ENCODE results near the gene TAMM41.

- no peak for TF ChIP-seq CTCF (conservative IDR thresholded peaks at IDR 0.05; ENCODE audit: low read depth, low read length)
- TF ChIP-seq MAZ (IDR thresholded peaks at IDR 0.05; ENCODE audit: borderline replicate concordance, low read depth, low read length): no peak
- no peak for TF ChIP-seq RFX5 (IDR thresholded peaks at IDR 0.05; ENCODE audit: low read depth, low read length)
- no peak for TF ChIP-seq POLR2A (IDR thresholded peaks at IDR 0.05; ENCODE audit: low read depth, low read length)
Observed at GRCh38 chr3:11808231-11808630, 38.5 kb downstream of the TAMM41 start.
